Suprapubic skin (tissue), 4 donors: ENCODE results near the gene LUC7L. TPM values are rescaled to one million over a fixed set of nuclear protein-coding genes. Genes with fewer than 3 reads are reported as not detected.
"Not testable (repeated sequence)": the region's sequence is repeated elsewhere in the genome, so short reads cannot be mapped to it uniquely, and the experiment has no call there.

Source experiments
- DNase-seq, 2 donors: peaks; one replicate each; pipeline ENCODE4 v3.0.0-alpha.2; 2019; ENCODE audit warnings: low spot score in 2 of 2
- H3K27ac ChIP-seq: fragments of 200-600 bp; sonication (generic); one replicate; pipeline ENCODE4 v1.5.1; 2019
- H3K27me3 ChIP-seq: fragments of 200-600 bp; sonication (generic); one replicate; pipeline ENCODE4 v1.5.1; 2019
- H3K36me3 ChIP-seq: fragments of 200-600 bp; sonication (generic); one replicate; pipeline ENCODE4 v1.5.1; 2019
- H3K4me1 ChIP-seq: fragments of 200-600 bp; sonication (generic); one replicate; pipeline ENCODE4 v1.5.1; 2019
- H3K4me3 ChIP-seq: fragments of 200-600 bp; sonication (generic); one replicate; pipeline ENCODE4 v1.5.1; 2019; ENCODE audit warnings: mild to moderate bottlenecking
- H3K9me3 ChIP-seq: fragments of 200-600 bp; sonication (generic); one replicate; pipeline ENCODE4 v1.5.1; 2019
- CTCF ChIP-seq, 2 donors: fragments of 200-600 bp in 1 of 2; fragments of 450-650 bp in 1 of 2; sonication (generic) in 1 of 2; IDR thresholded peaks; one replicate each; pipeline ENCODE4 v1.5.1; 2016 to 2019; ENCODE audit warnings: antibody characterized with exemption in 2 of 2, mild to moderate bottlenecking in 1 of 2, moderate library complexity in 1 of 2
- EP300 ChIP-seq: sonication (generic); formaldehyde crosslinking; IDR thresholded peaks from one replicate; pipeline ENCODE4 v1.6.1; 2017; ENCODE audit warnings: antibody characterized with exemption
- POLR2A ChIP-seq, 2 donors: fragments of 450-650 bp; IDR thresholded peaks; one replicate each; pipeline ENCODE4 v1.6.1; 2017; ENCODE audit warnings: antibody characterized with exemption in 2 of 2, mild to moderate bottlenecking in 2 of 2, moderate library complexity in 2 of 2
- POLR2AphosphoS5 ChIP-seq, 3 donors: sonication (generic); formaldehyde crosslinking; IDR thresholded peaks; one replicate each; pipeline ENCODE4 v1.6.1; 2017; ENCODE audit warnings: antibody characterized with exemption in 3 of 3
- WGBS: methylation state at CpG from one replicate; pipeline ENCODE4 v1.1.5; 2018; 5-methylcytosine and 5-hydroxymethylcytosine counted together
- total RNA-seq, 4 donors: library from RNA; depleted of rRNA; stranded (reverse); fragments of >200 nt; gene quantifications; one replicate each; pipeline ENCODE4 v1.1.0, GENCODE V29; 2016

LUC7L gene
- total RNA-seq, 4 donors from 2014 or later, result 47.6 to 206 (median 59.5) TPM

GRCh38 chr16:160691-161190 lies 68.5 kb downstream of the LUC7L start:
- Histone ChIP-seq H3K27me3 (peaks cover 50% of the 10 kb centered on the region), H3K9me3 (no peaks in the 10 kb centered on the region), H3K27ac (no peak overlapping the region), H3K4me3 (no peak overlapping the region), H3K4me1 (peaks cover 8% of the 10 kb centered on the region), H3K36me3 (no peaks in the 10 kb centered on the region)
- no peak for DNase-seq
- WGBS, result 57% methylated on average over 11 of the region's 18 CpGs
- TF ChIP-seq POLR2AphosphoS5 (IDR thresholded peaks at IDR 0.05) (no peak), CTCF (IDR thresholded peaks at IDR 0.05) (no peak), POLR2A (IDR thresholded peaks at IDR 0.05) (no peak), EP300 (no peak)

GRCh38 chr16:160242-160641 lies 69.0 kb downstream of the LUC7L start:
- peaks cover 48% of the 10 kb centered on the region for H3K27me3 ChIP-seq
- not testable (repeated sequence) for H3K4me1 ChIP-seq, DNase-seq, H3K4me3 ChIP-seq, H3K36me3 ChIP-seq, H3K9me3 ChIP-seq, H3K27ac ChIP-seq
- 86% methylated on average over 7 of the region's 20 CpGs for WGBS

GRCh38 chr16:159136-159849 lies 70.0 kb downstream of the LUC7L start:
- TF ChIP-seq EP300 (no peak), POLR2A (IDR thresholded peaks at IDR 0.05) (no peak), POLR2AphosphoS5 (IDR thresholded peaks at IDR 0.05) (no peak), CTCF (IDR thresholded peaks at IDR 0.05) (no peak)
- Histone ChIP-seq H3K4me1 (peaks cover 9% of the 10 kb centered on the region), H3K27me3 (peaks cover 54% of the 10 kb centered on the region), H3K9me3 (no peaks in the 10 kb centered on the region), H3K27ac (no peak overlapping the region), H3K4me3 (no peak overlapping the region), H3K36me3 (no peaks in the 10 kb centered on the region)
- WGBS, result 49% methylated on average over 6 of the region's 6 CpGs
- DNase-seq, result no peak

GRCh38 chr16:155031-155398 lies 74.2 kb downstream of the LUC7L start:
- WGBS, result 66% methylated on average over 7 of the region's 7 CpGs
- Histone ChIP-seq H3K36me3 (no peaks in the 10 kb centered on the region), H3K27me3 (peaks cover 40% of the 10 kb centered on the region), H3K4me3 (peak overlapping the region; percentile 48), H3K27ac (no peak overlapping the region), H3K4me1 (peaks cover 10% of the 10 kb centered on the region), H3K9me3 (no peaks in the 10 kb centered on the region)
- TF ChIP-seq POLR2AphosphoS5 (IDR thresholded peaks at IDR 0.05), result no peak
- no peak for TF ChIP-seq EP300
- TF ChIP-seq POLR2A (IDR thresholded peaks at IDR 0.05), result no peak
- TF ChIP-seq CTCF (IDR thresholded peaks at IDR 0.05), result no peak
- DNase-seq, result no peak

- no peak for TF ChIP-seq POLR2AphosphoS5 (IDR thresholded peaks at IDR 0.05)
- TF ChIP-seq EP300, result no peak
- TF ChIP-seq POLR2A (IDR thresholded peaks at IDR 0.05), result no peak
- TF ChIP-seq CTCF (IDR thresholded peaks at IDR 0.05), result no peak
- H3K4me3 ChIP-seq, result peak overlapping the region; percentile 48
- peaks cover 39% of the 10 kb centered on the region for H3K27me3 ChIP-seq
- WGBS, result 3% methylated on average over 8 of the region's 59 CpGs
- peaks cover 10% of the 10 kb centered on the region for H3K4me1 ChIP-seq
- H3K27ac ChIP-seq, result no peak overlapping the region
- H3K36me3 ChIP-seq, result no peaks in the 10 kb centered on the region
- no peak for DNase-seq
- no peaks in the 10 kb centered on the region for H3K9me3 ChIP-seq
Measured at GRCh38 chr16:154217-155030, 74.8 kb downstream of the LUC7L start.

GRCh38 chr16:153550-154216 lies 75.6 kb downstream of the LUC7L start:
- not testable (repeated sequence) for H3K36me3 ChIP-seq, H3K27ac ChIP-seq, H3K4me1 ChIP-seq, DNase-seq, H3K9me3 ChIP-seq
- Histone ChIP-seq H3K27me3 (peaks cover 35% of the 10 kb centered on the region), H3K4me3 (peak overlapping the region; percentile 48)
- no CpG with 5 or more reads among the region's 74 CpGs for WGBS

GRCh38 chr16:153129-153521 lies 76.1 kb downstream of the LUC7L start:
- not testable (repeated sequence) for H3K36me3 ChIP-seq, H3K4me3 ChIP-seq, H3K27ac ChIP-seq, H3K9me3 ChIP-seq, H3K4me1 ChIP-seq, DNase-seq
- 33% methylated on average over 5 of the region's 6 CpGs for WGBS
- peaks cover 32% of the 10 kb centered on the region for H3K27me3 ChIP-seq
